Left lung (tissue), 10 donors: ENCODE results near the gene ZC3H4. TPM values are rescaled to one million over a fixed set of nuclear protein-coding genes. Genes with fewer than 3 reads are reported as not detected.
A peak's percentile ranks its signal among the peaks of the same experiment; 100 is the strongest.

ENCODE experiments used
- ATAC-seq: fragments of 200-7000 bp; cut with Tn5 transposase; one replicate; pipeline ENCODE4 v1.9.1; 2020; ENCODE audit warnings: moderate library complexity
- DNase-seq, 4 donors: peaks; one replicate each; pipeline ENCODE4 v3.0.0-alpha.2; 2013 to 2020
- H3K27ac ChIP-seq, 2 donors: fragments of 200-600 bp; sonication (generic) in 1 of 2; one replicate each; pipeline versions ENCODE4 v1.5.0 to v1.8.0; 2020 to 2021
- H3K27me3 ChIP-seq, 2 donors: fragments of 200-600 bp; sonication (generic) in 1 of 2; one replicate each; pipeline versions ENCODE4 v1.5.0 to v1.8.0; 2020 to 2021
- H3K36me3 ChIP-seq, 2 donors: fragments of 200-600 bp; sonication (generic) in 1 of 2; one replicate each; pipeline versions ENCODE4 v1.5.0 to v1.8.0; 2020 to 2021
- H3K4me1 ChIP-seq, 2 donors: fragments of 200-600 bp; one replicate each; pipeline ENCODE4 v1.8.0; 2021
- H3K4me3 ChIP-seq, 2 donors: fragments of 200-600 bp; sonication (generic) in 1 of 2; one replicate each; pipeline versions ENCODE4 v1.5.0 to v1.8.0; 2020 to 2021; ENCODE audit warnings: mild to moderate bottlenecking in 1 of 2
- H3K9me3 ChIP-seq, 2 donors: fragments of 200-600 bp; sonication (generic) in 1 of 2; one replicate each; pipeline versions ENCODE4 v1.5.0 to v1.8.0; 2020 to 2021
- CTCF ChIP-seq, 2 donors: fragments of 200-600 bp; sonication (generic) in 1 of 2; IDR thresholded peaks; one replicate each; pipeline versions ENCODE4 v1.5.0 to v1.8.0; 2021; ENCODE audit warnings: antibody characterized with exemption in 2 of 2
- intact Hi-C, 2 donors: fragments of 100-400 bp; cut with DNase I; formaldehyde crosslinking; loops; one replicate each; pipeline versions ENCODE4 v1.11.2 to v1.14.2; 2022
- polyA plus RNA-seq, 6 donors: library from polyadenylated mRNA; unstranded; fragments of 120-200 nt; gene quantifications; one replicate each; pipeline ENCODE4 v1.2.1, GENCODE V29; 2013; ENCODE audit not compliant: insufficient read length in 6 of 6
- total RNA-seq, 2 donors: library from RNA; stranded (reverse); fragmentation: NEBNext Ultra II Directional; extraction: Animal tissue kit (Norgen Biotek cat#: 25700); gene quantifications; one replicate each; pipeline ENCODE4 v1.2.1, GENCODE V29; 2021
- donor health status: DM: no; HTN: yes; CAD: no.
- donor health status: DM: no; HTN: no; CAD: no.

ZC3H4 gene
- total and polyA plus RNA-seq, 8 donors = 36.6 to 48.2 (median 39.2) TPM

GRCh38 chr19:47036097-47036651, 77.4 kb downstream of the ZC3H4 start:
- ATAC-seq (peak; percentile 65), DNase-seq (peak in 2 of 4 donors; percentile 63 to 80)
- no peaks in the 10 kb centered on the region for H3K36me3 ChIP-seq
- H3K4me3 ChIP-seq = peak overlapping the region; percentile 23 to 39
- H3K4me1 ChIP-seq = peaks cover 0 to 19% of the 10 kb centered on the region in 2 donors
- intact Hi-C loops = no loop called here
- peaks cover 0 to 37% of the 10 kb centered on the region in 2 donors for H3K27me3 ChIP-seq
- peak overlapping the region; percentile 63 to 69 for H3K27ac ChIP-seq
- H3K9me3 ChIP-seq = no peaks in the 10 kb centered on the region
- TF ChIP-seq CTCF (IDR thresholded peaks at IDR 0.05) = peak in 1 of 2 donors; percentile 41

GRCh38 chr19:47035127-47036096, 78.2 kb downstream of the ZC3H4 start:
- peaks cover 0 to 19% of the 10 kb centered on the region in 2 donors for H3K4me1 ChIP-seq
- H3K36me3 ChIP-seq = no peaks in the 10 kb centered on the region
- H3K27me3 ChIP-seq = peaks cover 0 to 44% of the 10 kb centered on the region in 2 donors
- intact Hi-C loops = no loop called here
- peak; percentile 82 to 97 (median 88) for DNase-seq
- no peaks in the 10 kb centered on the region for H3K9me3 ChIP-seq
- peak overlapping the region; percentile 63 to 69 for H3K27ac ChIP-seq
- TF ChIP-seq CTCF (IDR thresholded peaks at IDR 0.05) = peak; percentile 96 to 98
- peak overlapping the region; percentile 23 to 39 for H3K4me3 ChIP-seq
- peak; percentile 97 for ATAC-seq

- peaks cover 15 to 74% of the 10 kb centered on the region in 2 donors for H3K27me3 ChIP-seq
- no peak overlapping the region for H3K27ac ChIP-seq
- no peak overlapping the region for H3K4me3 ChIP-seq
- TF ChIP-seq CTCF (IDR thresholded peaks at IDR 0.05) = peak; percentile 66 to 74
- H3K9me3 ChIP-seq = no peaks in the 10 kb centered on the region
- H3K36me3 ChIP-seq = no peaks in the 10 kb centered on the region
- intact Hi-C loops = no loop called here
- peak; percentile 46 for ATAC-seq
- DNase-seq = peak in 2 of 4 donors; percentile 38 to 85
- H3K4me1 ChIP-seq = peaks cover 0 to 19% of the 10 kb centered on the region in 2 donors
These were observed 81.3 kb downstream of the ZC3H4 start for GRCh38 chr19:47032171-47032811.

- no peak for ATAC-seq
- no peaks in the 10 kb centered on the region for H3K9me3 ChIP-seq
- H3K36me3 ChIP-seq = no peaks in the 10 kb centered on the region
- no peaks in the 10 kb centered on the region for H3K4me1 ChIP-seq
- peaks cover 29 to 97% of the 10 kb centered on the region in 2 donors for H3K27me3 ChIP-seq
- no peak for TF ChIP-seq CTCF (IDR thresholded peaks at IDR 0.05)
- H3K27ac ChIP-seq = no peak overlapping the region
- DNase-seq = no peak
- intact Hi-C loops = no loop called here
- no peak overlapping the region for H3K4me3 ChIP-seq
These were observed 85.4 kb downstream of the ZC3H4 start for GRCh38 chr19:47028195-47028601.
